ENCODE data around the gene COMTD1.

DNA sequence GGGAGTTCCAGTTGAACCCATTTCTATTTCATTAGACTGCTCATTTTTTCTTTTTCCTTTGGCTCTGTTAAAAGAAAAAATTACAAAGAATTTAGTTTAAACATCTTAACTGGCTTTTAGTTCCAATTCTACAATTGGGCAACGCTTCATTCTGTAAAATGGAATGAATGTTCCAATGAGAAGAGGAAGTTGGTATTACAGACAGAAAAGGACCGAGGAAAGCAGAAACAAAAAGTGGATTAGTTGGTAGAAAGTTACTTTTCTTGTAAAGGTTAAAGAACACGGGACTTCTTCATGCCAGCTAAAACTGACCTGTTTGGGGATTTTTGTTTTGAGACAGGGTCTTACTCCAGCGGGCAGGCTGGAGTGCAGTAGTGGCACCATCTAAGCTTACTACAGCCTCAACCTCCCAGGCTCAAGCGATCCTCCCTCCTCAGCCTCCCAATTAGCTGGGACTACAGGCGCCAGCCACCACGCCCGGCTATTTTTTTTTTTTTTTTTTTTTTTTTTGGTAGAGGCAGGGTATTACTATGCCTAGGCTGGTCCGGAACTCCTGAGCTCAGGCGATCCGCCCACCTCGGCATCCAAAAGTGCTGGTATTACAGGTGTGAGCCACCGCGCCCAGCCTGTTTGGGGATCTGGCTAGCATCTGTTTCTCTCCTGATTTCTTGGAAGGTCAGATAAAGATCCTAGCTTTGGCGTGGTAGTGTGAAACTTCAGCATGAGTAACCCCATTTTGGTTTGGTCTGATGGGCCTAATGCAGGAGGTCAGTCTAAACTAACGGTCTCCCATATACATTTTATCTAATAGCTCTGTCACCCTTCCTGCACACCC, 26.5 kb downstream of the COMTD1 start:
- TF ChIP-seq, protein P1, sequence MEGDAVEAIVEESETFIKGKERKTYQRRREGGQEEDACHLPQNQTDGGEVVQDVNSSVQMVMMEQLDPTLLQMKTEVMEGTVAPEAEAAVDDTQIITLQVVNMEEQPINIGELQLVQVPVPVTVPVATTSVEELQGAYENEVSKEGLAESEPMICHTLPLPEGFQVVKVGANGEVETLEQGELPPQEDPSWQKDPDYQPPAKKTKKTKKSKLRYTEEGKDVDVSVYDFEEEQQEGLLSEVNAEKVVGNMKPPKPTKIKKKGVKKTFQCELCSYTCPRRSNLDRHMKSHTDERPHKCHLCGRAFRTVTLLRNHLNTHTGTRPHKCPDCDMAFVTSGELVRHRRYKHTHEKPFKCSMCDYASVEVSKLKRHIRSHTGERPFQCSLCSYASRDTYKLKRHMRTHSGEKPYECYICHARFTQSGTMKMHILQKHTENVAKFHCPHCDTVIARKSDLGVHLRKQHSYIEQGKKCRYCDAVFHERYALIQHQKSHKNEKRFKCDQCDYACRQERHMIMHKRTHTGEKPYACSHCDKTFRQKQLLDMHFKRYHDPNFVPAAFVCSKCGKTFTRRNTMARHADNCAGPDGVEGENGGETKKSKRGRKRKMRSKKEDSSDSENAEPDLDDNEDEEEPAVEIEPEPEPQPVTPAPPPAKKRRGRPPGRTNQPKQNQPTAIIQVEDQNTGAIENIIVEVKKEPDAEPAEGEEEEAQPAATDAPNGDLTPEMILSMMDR (IDR thresholded peaks at IDR 0.05; ENCODE audit: low read depth, low read length): no peak
- TF ChIP-seq EZH2phosphoT487 (IDR thresholded peaks at IDR 0.05; ENCODE audit: low read depth): no peak

Measured in OCI-LY3 (cell line).